ENCODE results near the gene WRAP73. TPM values are rescaled to one million over a fixed set of nuclear protein-coding genes. Genes with fewer than 3 reads are reported as not detected.

WRAP73 gene
- polyA plus RNA-seq, 1 donor from 2014 or later, result 29.7 TPM

Other genes starting within 250 kb of the WRAP73 start
- gene ARHGEF16, start 195.4 kb downstream of the WRAP73 start, polyA plus RNA-seq, result not detected
- gene MEGF6, start 38.6 kb downstream of the WRAP73 start, polyA plus RNA-seq, result 2.3 TPM
- 37.8 TPM for gene TPRG1L, start 25.1 kb downstream of the WRAP73 start, polyA plus RNA-seq
- 0.88 TPM for gene TP73, start 2.4 kb upstream of the WRAP73 start, polyA plus RNA-seq
- gene CCDC27, start 102.3 kb upstream of the WRAP73 start, polyA plus RNA-seq, result not detected
- not detected for gene SMIM1, start 122.6 kb upstream of the WRAP73 start, polyA plus RNA-seq
- 21.4 TPM for gene LRRC47, start 146.4 kb upstream of the WRAP73 start, polyA plus RNA-seq
- 18.3 TPM for gene CEP104, start 207.1 kb upstream of the WRAP73 start, polyA plus RNA-seq
- 7.1 TPM for gene DFFB, start 207.4 kb upstream of the WRAP73 start, polyA plus RNA-seq